DOHH2 (cell line): ENCODE measurements around the gene RO60.
A peak's percentile ranks its signal among the peaks of the same experiment; 100 is the strongest.

Experiments
- H3F3A ChIP-seq: fragments of 200-600 bp; sonication (generic), shearing (Covaris generic); 2 replicates; pipeline ENCODE4 v1.6.0; 2016; ENCODE audit warnings: antibody characterized with exemption, mild to moderate bottlenecking; ENCODE audit not compliant: control insufficient read depth, insufficient read depth
- H3K27ac ChIP-seq: fragments of 200-600 bp; sonication (generic); 2 replicates; pipeline ENCODE4 v1.5.1; 2014; ENCODE audit warnings: low read depth, mild to moderate bottlenecking, low read length, moderate library complexity
- H3K27me3 ChIP-seq: fragments of 200-600 bp; sonication (generic); 2 replicates; pipeline ENCODE4 v1.6.1; 2014; ENCODE audit warnings: mild to moderate bottlenecking, low read length, mixed read lengths; ENCODE audit not compliant: control insufficient read depth
- H3K36me3 ChIP-seq: fragments of 200-600 bp; sonication (generic); 2 replicates; pipeline ENCODE4 v1.6.1; 2014; ENCODE audit warnings: mild to moderate bottlenecking, low read length, moderate library complexity, mixed read lengths; ENCODE audit not compliant: control insufficient read depth
- H3K4me1 ChIP-seq: fragments of 200-600 bp; sonication (generic); 2 replicates; pipeline ENCODE4 v1.6.1; 2014; ENCODE audit warnings: mild to moderate bottlenecking, low read length, mixed read lengths; ENCODE audit not compliant: control insufficient read depth
- H3K4me2 ChIP-seq: fragments of 200-600 bp; sonication (generic); 2 replicates; pipeline ENCODE4 v1.6.0; 2014; ENCODE audit warnings: mild to moderate bottlenecking, low read length, moderate library complexity
- H3K4me3 ChIP-seq: fragments of 200-600 bp; sonication (generic); 2 replicates; pipeline ENCODE4 v1.5.1; 2014; ENCODE audit warnings: mild to moderate bottlenecking, low read length, mixed read lengths
- H3K79me2 ChIP-seq: fragments of 200-600 bp; sonication (generic); 2 replicates; pipeline ENCODE4 v1.6.1; 2014; ENCODE audit warnings: mild to moderate bottlenecking, low read length, mixed read lengths; ENCODE audit not compliant: control insufficient read depth
- H3K9me2 ChIP-seq: fragments of 200-600 bp; sonication (generic); replicated peaks from 2 replicates; pipeline ENCODE4 v1.6.1; 2014; ENCODE audit warnings: mild to moderate bottlenecking, low read length, mixed read lengths; ENCODE audit not compliant: control insufficient read depth
- H3K9me3 ChIP-seq: fragments of 200-600 bp; sonication (generic); 2 replicates; pipeline ENCODE4 v1.6.1; 2014; ENCODE audit warnings: antibody characterized with exemption, low read length, mixed read lengths; ENCODE audit not compliant: control insufficient read depth, insufficient read depth
- H4K20me1 ChIP-seq: fragments of 200-600 bp; sonication (generic); 2 replicates; pipeline ENCODE4 v1.6.0; 2014; ENCODE audit warnings: low read depth, mild to moderate bottlenecking, antibody characterized with exemption, low read length, moderate library complexity; ENCODE audit not compliant: control insufficient read depth, insufficient read depth
- EZH2phosphoT487 ChIP-seq: fragments of 200-600 bp; sonication (generic); IDR thresholded peaks from 2 replicates; pipeline ENCODE4 v1.6.1; 2017; ENCODE audit warnings: borderline replicate concordance, mild to moderate bottlenecking, antibody characterized with exemption, low read length, moderate library complexity, mixed read lengths
- TF ChIP-seq, protein P1 (sequence below): fragments of 200-600 bp; sonication (generic); IDR thresholded peaks from one replicate; pipeline ENCODE4 v1.5.1; 2014; ENCODE audit warnings: antibody characterized with exemption, mild to moderate bottlenecking, low read depth, low read length; ENCODE audit not compliant: poor library complexity, severe bottlenecking

RO60 gene

DNA sequence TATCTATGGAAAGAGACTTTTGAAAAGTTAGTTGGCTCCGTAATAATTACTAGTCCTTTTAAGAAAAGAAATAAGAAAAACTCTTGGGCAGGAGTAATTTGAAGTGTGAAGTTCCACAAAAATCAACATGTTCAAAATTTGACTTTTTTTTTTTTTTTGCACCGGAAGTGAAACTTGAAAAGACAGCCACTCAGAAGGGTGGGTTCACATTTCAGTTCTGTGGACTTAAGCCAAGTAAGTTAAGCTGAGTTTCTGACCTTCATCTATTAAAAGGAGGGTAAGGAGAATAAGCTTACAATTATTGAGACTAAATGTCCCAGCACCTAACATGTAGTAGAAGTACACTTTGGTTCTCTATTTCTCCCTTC, 11.0 kb downstream of the RO60 start:
- H3F3A ChIP-seq = no peaks in the 10 kb centered on the region
- no peak for TF ChIP-seq EZH2phosphoT487
- TF ChIP-seq, protein P1, sequence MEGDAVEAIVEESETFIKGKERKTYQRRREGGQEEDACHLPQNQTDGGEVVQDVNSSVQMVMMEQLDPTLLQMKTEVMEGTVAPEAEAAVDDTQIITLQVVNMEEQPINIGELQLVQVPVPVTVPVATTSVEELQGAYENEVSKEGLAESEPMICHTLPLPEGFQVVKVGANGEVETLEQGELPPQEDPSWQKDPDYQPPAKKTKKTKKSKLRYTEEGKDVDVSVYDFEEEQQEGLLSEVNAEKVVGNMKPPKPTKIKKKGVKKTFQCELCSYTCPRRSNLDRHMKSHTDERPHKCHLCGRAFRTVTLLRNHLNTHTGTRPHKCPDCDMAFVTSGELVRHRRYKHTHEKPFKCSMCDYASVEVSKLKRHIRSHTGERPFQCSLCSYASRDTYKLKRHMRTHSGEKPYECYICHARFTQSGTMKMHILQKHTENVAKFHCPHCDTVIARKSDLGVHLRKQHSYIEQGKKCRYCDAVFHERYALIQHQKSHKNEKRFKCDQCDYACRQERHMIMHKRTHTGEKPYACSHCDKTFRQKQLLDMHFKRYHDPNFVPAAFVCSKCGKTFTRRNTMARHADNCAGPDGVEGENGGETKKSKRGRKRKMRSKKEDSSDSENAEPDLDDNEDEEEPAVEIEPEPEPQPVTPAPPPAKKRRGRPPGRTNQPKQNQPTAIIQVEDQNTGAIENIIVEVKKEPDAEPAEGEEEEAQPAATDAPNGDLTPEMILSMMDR = no peak
- no peaks in the 10 kb centered on the region for H3K9me2 ChIP-seq
- H3K4me1 ChIP-seq = peaks cover 13% of the 10 kb centered on the region
- H3K27ac ChIP-seq = no peak overlapping the region
- no peaks in the 10 kb centered on the region; the same call in 1 of the 2 replicates for H4K20me1 ChIP-seq
- H3K27me3 ChIP-seq = no peaks in the 10 kb centered on the region
- peak overlapping the region; percentile 3 for H3K4me3 ChIP-seq
- H3K79me2 ChIP-seq = peaks cover 76% of the 10 kb centered on the region
- H3K36me3 ChIP-seq = peaks cover 38% of the 10 kb centered on the region
- no peaks in the 10 kb centered on the region for H3K9me3 ChIP-seq
- peak overlapping the region; percentile 12 for H3K4me2 ChIP-seq

DNA sequence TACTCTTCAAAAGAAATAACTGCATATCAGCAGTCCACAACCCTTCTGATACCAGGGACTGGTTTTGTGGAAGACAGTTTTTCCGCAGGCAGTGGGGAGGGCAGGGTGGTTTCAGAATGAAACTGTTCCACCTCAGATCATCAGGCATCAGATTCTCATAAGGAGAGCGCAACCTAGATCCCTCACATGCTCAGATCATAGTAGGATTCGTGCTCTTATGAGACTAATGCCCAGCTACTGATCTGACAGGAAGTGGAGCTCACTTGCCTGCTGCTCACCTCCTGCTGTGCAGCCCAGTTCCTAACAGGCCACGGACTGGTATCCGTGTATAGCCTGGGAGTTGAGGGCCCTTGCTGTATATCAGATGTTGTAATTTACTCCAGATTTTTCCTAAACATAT, 11.5 kb downstream of the RO60 start:
- Histone ChIP-seq H4K20me1 (no peaks in the 10 kb centered on the region; the same call in 1 of the 2 replicates), H3F3A (no peaks in the 10 kb centered on the region), H3K27ac (no peak overlapping the region), H3K36me3 (peaks cover 43% of the 10 kb centered on the region), H3K4me1 (peaks cover 11% of the 10 kb centered on the region), H3K79me2 (peaks cover 75% of the 10 kb centered on the region), H3K27me3 (no peaks in the 10 kb centered on the region), H3K9me2 (no peaks in the 10 kb centered on the region), H3K4me2 (no peak overlapping the region), H3K4me3 (no peak overlapping the region), H3K9me3 (no peaks in the 10 kb centered on the region)
- TF ChIP-seq, protein P1 = no peak
- no peak for TF ChIP-seq EZH2phosphoT487

DNA sequence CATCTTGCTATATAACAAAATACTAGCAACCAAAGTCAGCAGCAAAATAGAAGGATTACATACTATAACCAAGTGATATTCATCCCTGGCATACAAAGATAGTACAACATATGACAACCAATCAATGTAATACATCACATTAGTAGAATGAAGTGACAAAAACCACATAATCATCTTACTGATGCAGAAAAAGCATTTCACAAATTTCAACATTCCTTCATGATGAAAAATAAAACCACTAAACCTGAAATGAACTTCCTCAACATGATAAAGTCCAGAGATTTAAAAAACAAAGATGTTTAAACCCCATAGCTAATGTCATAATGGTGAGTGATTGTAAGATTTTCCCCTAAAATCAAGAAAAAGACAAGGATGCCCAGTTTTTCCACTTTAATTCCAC, 18.6 kb downstream of the RO60 start:
- Histone ChIP-seq H3K4me1 (peaks cover 3% of the 10 kb centered on the region), H3F3A (no peaks in the 10 kb centered on the region), H3K36me3 (peaks cover 75% of the 10 kb centered on the region), H3K9me3 (no peaks in the 10 kb centered on the region), H3K9me2 (no peaks in the 10 kb centered on the region), H4K20me1 (no peaks in the 10 kb centered on the region), H3K27ac (no peak overlapping the region), H3K27me3 (no peaks in the 10 kb centered on the region), H3K79me2 (peaks cover 14% of the 10 kb centered on the region), H3K4me3 (no peak overlapping the region), H3K4me2 (no peak overlapping the region)
- TF ChIP-seq EZH2phosphoT487 = no peak
- TF ChIP-seq, protein P1 = no peak

DNA sequence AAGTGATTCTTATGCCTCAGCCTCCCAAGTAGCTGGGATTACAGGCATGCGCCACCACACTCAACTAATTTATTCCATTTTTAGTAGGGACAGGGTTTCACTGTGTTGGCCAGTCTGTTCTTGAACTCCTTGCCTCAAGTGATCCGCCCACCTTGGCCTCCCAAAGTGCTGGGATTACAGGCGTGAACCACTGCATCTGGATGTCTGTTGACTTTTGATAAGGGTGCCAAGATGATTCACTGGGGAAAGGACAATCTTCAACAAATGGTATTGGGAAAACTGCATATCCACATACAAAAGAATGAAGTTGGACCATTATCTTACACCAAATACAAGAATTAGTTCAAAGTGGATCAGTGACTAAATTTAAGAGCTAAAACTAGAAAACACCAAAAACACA, 19.8 kb downstream of the RO60 start:
- Histone ChIP-seq H3K4me2 (no peak overlapping the region), H3K9me2 (no peaks in the 10 kb centered on the region), H3K4me1 (peaks cover 10% of the 10 kb centered on the region), H3K9me3 (no peaks in the 10 kb centered on the region), H3F3A (no peaks in the 10 kb centered on the region), H4K20me1 (no peaks in the 10 kb centered on the region), H3K27me3 (no peaks in the 10 kb centered on the region), H3K27ac (no peak overlapping the region), H3K79me2 (peaks cover 9% of the 10 kb centered on the region), H3K4me3 (no peak overlapping the region), H3K36me3 (peaks cover 83% of the 10 kb centered on the region)
- TF ChIP-seq EZH2phosphoT487 = no peak
- TF ChIP-seq, protein P1 = no peak
